Mucosa of stomach (tissue), 1 donor: ENCODE results near the gene EXOSC3.

ENCODE experiments used
- H3K27me3 ChIP-seq: one replicate; pipeline ENCODE4 v1.7.0; 2013; ENCODE audit warnings: mild to moderate bottlenecking, low read length; ENCODE audit not compliant: control insufficient read depth, insufficient read depth
- H3K36me3 ChIP-seq: one replicate; pipeline ENCODE4 v1.7.0; 2013; ENCODE audit warnings: low read length; ENCODE audit not compliant: control insufficient read depth, insufficient read depth
- H3K4me1 ChIP-seq: one replicate; pipeline ENCODE4 v1.7.0; 2013; ENCODE audit warnings: mild to moderate bottlenecking, low read length; ENCODE audit not compliant: control insufficient read depth, insufficient read depth
- H3K4me3 ChIP-seq: one replicate; pipeline ENCODE4 v1.7.0; 2013; ENCODE audit warnings: low read length
- H3K9ac ChIP-seq: one replicate; pipeline ENCODE4 v1.7.0; 2013; ENCODE audit warnings: mild to moderate bottlenecking, low read length, moderate library complexity
- H3K9me3 ChIP-seq: one replicate; pipeline ENCODE4 v1.7.0; 2013; ENCODE audit warnings: mild to moderate bottlenecking, low read length, moderate library complexity; ENCODE audit not compliant: control insufficient read depth
- donor health status: Pancreatic carcinoma.

EXOSC3 gene

GRCh38 chr9:37746448-37747270 lies 38.2 kb downstream of the EXOSC3 start:
- Histone ChIP-seq H3K4me1 (no peaks in the 10 kb centered on the region), H3K9ac (no peak overlapping the region), H3K9me3 (no peaks in the 10 kb centered on the region), H3K36me3 (no peaks in the 10 kb centered on the region), H3K4me3 (no peak overlapping the region), H3K27me3 (no peaks in the 10 kb centered on the region)

GRCh38 chr9:37745970-37746369 lies 38.9 kb downstream of the EXOSC3 start:
- H3K4me3 ChIP-seq, result no peak overlapping the region
- no peaks in the 10 kb centered on the region for H3K27me3 ChIP-seq
- no peaks in the 10 kb centered on the region for H3K9me3 ChIP-seq
- no peaks in the 10 kb centered on the region for H3K36me3 ChIP-seq
- H3K4me1 ChIP-seq, result no peaks in the 10 kb centered on the region
- H3K9ac ChIP-seq, result no peak overlapping the region

- Histone ChIP-seq H3K9me3 (no peaks in the 10 kb centered on the region), H3K9ac (no peak overlapping the region), H3K27me3 (no peaks in the 10 kb centered on the region), H3K36me3 (no peaks in the 10 kb centered on the region), H3K4me1 (no peaks in the 10 kb centered on the region), H3K4me3 (no peak overlapping the region)
Observed at GRCh38 chr9:37740631-37741328, 44.1 kb downstream of the EXOSC3 start.

- Histone ChIP-seq H3K9me3 (no peaks in the 10 kb centered on the region), H3K36me3 (no peaks in the 10 kb centered on the region), H3K9ac (no peak overlapping the region)
Observed at GRCh38 chr9:37740128-37740527, 44.7 kb downstream of the EXOSC3 start.

GRCh38 chr9:37739222-37739621 lies 45.6 kb downstream of the EXOSC3 start:
- Histone ChIP-seq H3K27me3 (no peaks in the 10 kb centered on the region), H3K9ac (no peak overlapping the region), H3K4me1 (no peaks in the 10 kb centered on the region), H3K9me3 (no peaks in the 10 kb centered on the region), H3K36me3 (no peaks in the 10 kb centered on the region), H3K4me3 (no peak overlapping the region)

More at GRCh38 chr9:37740128-37740527, 44.7 kb downstream of the EXOSC3 start:
- Histone ChIP-seq H3K27me3 (no peaks in the 10 kb centered on the region), H3K4me1 (no peaks in the 10 kb centered on the region), H3K4me3 (no peak overlapping the region)

- no peaks in the 10 kb centered on the region for H3K9me3 ChIP-seq
- H3K4me1 ChIP-seq, result no peaks in the 10 kb centered on the region
- H3K36me3 ChIP-seq, result no peaks in the 10 kb centered on the region
- H3K4me3 ChIP-seq, result no peak overlapping the region
- no peaks in the 10 kb centered on the region for H3K27me3 ChIP-seq
- H3K9ac ChIP-seq, result no peak overlapping the region
Observed at GRCh38 chr9:37732952-37733351, 51.9 kb downstream of the EXOSC3 start.

GRCh38 chr9:37732086-37732741 lies 52.6 kb downstream of the EXOSC3 start:
- Histone ChIP-seq H3K4me1 (no peaks in the 10 kb centered on the region), H3K4me3 (no peak overlapping the region), H3K9ac (no peak overlapping the region), H3K36me3 (no peaks in the 10 kb centered on the region), H3K9me3 (no peaks in the 10 kb centered on the region), H3K27me3 (no peaks in the 10 kb centered on the region)

- no peaks in the 10 kb centered on the region for H3K9me3 ChIP-seq
- H3K36me3 ChIP-seq, result no peaks in the 10 kb centered on the region
- no peak overlapping the region for H3K4me3 ChIP-seq
- H3K27me3 ChIP-seq, result no peaks in the 10 kb centered on the region
- H3K4me1 ChIP-seq, result no peaks in the 10 kb centered on the region
- no peak overlapping the region for H3K9ac ChIP-seq
Observed at GRCh38 chr9:37730839-37731238, 54.0 kb downstream of the EXOSC3 start.

- Histone ChIP-seq H3K9me3 (no peaks in the 10 kb centered on the region), H3K4me3 (no peak overlapping the region), H3K4me1 (no peaks in the 10 kb centered on the region), H3K9ac (no peak overlapping the region), H3K36me3 (no peaks in the 10 kb centered on the region), H3K27me3 (no peaks in the 10 kb centered on the region)
Observed at GRCh38 chr9:37730256-37730655, 54.6 kb downstream of the EXOSC3 start.
